Activated CD8-positive, alpha-beta memory T cell treated with anti-CD3 and anti-CD28 coated beads, Interleukin-2, amount 50 U/mL, for 48 hours (primary cell): ENCODE measurements around the gene DENND4C.
"Not testable (repeated sequence)": the region's sequence is repeated elsewhere in the genome, so short reads cannot be mapped to it uniquely, and the experiment has no call there.

ENCODE experiments used
- DNase-seq: peaks from one replicate; pipeline ENCODE4 v3.0.0-alpha.2; 2020

Gene DENND4C

DNA sequence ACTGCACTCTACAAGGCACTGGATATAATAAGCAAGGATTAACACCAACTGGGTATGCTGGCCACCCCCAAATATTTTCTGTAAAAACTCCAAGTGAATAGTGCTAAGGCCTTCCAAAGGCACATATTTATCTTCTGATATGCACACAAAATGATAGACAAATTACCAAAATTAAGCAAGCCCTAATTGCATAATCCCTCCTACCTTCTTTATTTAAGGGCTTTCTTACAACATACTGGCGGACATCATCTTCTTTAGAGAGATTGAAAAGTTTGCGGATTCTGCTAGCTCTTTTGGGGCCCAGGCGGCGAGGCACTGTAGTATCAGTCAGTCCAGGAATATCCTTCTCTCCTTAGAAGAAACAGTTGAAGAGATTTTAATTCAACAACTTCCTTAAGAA, 147.7 kb downstream of the DENND4C start:
- DNase-seq = no peak

DNA sequence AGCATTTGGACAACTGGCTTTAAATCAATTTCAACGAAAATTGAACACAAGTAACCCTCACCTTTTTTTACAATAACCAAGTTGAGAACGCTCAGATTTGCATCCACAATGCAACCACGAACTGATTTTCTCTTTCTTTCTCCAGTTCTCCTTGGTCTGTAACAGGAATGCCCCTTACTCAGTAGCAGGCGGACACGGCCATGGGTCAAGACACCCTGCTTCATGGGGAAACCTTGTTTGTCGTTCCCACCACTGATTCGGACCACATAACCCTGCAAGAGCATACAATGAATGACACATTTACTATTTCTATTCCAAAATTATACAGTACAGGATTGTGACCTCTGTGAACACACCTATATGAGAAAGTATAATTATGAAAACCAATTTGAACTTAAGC, 148.2 kb downstream of the DENND4C start:
- peak; percentile 63 for DNase-seq

DNA sequence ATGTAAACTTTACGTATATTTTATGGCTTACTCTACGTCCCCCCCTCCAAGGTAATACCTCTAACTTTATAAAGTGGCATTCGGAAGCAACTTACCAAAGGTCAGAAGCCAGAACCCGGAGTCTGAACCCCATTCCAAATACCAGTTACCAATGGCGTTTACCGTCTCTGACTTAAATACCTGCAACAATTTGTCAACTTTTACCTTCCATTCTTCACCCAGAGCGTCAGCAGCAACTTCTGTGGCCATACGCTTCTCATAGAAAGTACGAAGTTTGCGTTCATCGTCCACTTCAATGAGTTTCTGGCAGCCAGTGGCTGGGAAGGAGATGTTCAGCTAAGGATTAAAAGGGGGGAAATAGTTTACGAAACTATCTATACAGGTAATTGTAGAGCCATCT, 148.8 kb downstream of the DENND4C start:
- DNase-seq = peak; percentile 54

DNA sequence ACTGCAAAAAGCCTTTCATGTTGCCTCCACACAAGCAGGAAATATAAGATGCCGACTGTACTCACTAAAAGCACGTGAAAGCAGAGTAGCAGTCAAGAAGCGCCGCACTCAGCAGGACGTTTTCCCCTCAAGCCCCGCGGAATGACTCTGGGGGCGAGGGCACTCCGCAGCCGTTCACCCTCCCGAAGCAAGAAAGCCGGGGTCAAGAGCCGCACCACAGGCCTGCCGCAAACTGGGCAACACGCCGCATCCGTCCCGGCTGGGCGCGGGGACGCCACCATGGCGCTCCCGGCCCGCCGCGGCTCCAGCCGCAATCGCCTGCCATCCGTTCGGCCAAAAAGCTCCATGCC, 149.2 kb downstream of the DENND4C start:
- DNase-seq = no peak

DNA sequence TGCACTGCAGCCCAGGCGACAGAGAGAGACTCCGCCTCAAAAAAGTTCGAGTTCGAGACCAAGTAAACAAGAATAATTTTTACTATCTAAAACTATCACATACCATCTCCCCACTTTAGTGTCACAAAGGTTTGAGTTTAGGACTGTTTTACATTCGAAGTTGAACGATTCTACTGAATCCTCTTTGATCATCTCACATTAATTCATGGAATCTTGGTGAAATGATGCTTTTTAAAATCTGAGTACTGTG, 150.3 kb downstream of the DENND4C start:
- no peak for DNase-seq

DNA sequence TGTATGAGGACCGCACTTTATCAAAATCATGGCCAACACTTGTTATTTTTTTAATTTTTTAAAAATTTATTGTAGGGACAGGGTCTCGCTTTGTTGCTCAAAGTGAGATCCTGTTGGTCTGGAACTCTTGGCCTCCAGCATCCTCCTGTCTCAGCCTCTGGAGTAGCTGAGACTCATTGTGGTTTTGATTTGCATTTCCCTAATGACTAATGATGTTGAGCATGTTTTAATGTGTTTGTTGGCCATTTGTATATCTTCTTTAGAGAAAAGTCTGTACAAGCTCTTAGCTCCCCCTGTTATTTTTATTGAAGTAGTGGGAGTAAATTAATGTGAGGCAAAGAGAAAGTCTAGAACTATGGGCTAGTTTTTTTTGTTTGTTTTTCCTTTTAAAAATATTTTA, 151.2 kb downstream of the DENND4C start:
- DNase-seq = no peak

DNA sequence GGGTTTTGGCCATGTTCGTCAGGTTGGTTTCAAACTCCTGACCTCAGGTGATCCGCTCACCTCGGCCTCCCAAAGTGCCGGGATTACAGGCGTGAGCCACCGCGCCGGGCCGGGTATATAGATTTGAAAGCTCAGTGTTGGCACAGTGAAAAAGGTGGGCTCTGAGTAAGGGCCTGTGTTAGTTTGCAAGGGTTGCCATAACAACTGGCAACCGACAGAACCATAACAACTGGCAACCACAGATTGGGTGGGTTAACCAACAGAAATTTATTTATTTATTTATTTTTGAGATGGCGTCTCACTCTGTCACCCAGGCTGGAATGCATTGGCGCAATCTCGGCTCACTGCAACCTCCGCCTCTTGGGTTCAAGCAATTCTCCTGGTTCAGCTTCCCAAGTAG, 154.7 kb downstream of the DENND4C start:
- not testable (repeated sequence) for DNase-seq

DNA sequence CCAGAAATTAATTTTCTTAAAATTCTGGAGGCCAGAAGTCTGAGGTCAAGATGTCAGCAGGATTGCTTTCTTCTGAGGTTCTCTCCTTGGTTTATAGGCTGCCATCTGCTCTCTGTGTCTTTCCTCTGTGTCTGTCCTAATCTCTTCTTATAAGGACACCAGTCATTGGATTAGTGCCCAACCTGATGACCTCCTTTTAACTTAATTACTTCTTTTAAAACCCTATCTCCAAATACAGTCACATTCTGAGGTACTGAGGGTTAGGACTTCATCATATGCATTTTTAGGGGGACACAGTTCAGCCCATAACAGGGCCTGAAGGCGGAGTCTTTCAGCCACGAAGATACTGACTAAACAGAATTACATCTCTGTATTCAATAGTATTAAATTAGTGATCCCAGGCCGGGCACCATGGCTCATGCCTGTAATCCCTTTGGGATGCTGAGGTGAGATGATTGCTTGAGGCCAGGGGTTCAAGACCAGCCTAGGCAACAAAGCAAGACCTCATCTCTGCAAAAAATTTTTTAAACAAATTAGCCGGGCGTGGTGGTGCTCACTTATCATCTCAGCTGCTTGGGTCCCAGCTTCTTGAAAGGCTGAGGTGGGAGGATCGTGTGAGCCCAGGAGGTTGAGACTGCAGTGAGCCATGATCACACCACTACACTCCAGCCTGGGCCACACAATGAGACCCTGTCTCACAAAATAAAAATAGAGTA, 155.5 kb downstream of the DENND4C start:
- no peak for DNase-seq

DNA sequence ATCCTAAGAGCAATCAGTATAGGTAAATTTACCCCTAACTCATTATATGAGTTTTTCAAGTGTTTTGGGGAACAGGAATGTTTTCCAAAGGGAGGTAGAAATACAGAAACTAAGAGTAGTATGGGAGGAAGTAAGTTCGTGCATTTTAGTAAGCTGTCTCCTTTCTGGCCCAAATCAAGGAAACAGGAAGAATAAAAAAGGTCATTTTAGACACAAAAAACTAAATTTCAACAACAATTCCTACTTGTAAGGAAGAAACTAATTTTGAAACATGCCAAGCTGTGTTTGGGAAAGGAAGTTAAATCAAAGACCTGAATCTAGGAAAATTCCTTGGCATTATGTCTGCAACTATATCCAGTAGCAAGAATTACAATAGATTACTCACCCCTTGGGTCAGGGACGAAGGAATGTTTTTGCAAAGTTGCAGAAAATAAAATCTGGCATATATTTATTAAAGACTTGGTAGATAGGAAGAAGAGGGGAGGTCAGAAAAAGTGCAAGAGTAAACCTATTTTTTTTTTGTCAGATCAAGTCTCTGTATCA, 156.1 kb downstream of the DENND4C start:
- DNase-seq = no peak

DNA sequence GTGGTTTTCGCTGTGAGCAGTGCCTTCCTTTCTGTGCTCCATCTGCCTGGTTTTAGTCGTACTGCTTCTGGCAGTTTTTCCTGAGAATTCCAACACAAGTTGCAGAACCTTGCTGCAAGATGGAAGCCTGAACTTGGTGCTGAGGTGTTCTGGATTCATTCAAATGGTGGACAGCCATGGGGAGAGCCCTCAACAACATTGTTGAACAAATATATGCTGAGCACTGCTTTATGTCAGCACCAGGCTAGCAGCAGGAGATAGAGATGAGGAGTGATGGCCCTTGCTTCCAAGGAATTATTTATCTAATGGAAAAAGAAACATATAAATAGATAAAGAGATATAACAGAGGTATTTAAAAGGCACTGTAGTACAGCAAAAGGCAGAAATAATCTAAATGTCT, 156.8 kb downstream of the DENND4C start:
- no peak for DNase-seq

DNA sequence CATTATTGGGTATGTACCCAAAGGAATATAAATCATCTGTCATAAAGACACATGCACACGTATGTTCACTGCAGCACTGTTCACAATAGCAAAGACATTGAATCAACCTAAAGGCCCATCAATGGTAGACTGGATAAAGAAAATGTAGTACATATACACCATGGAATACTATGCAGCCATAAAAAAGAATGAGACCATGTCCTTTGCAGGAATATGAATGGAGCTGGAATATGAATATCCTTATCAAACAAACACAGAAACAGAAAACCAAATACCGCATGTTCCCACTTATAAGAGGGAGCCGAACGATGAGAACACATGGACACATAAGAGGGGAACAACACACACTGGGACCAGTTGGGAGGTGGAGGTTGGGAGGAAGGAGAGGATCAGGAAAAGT, 159.0 kb downstream of the DENND4C start:
- not testable (repeated sequence) for DNase-seq

DNA sequence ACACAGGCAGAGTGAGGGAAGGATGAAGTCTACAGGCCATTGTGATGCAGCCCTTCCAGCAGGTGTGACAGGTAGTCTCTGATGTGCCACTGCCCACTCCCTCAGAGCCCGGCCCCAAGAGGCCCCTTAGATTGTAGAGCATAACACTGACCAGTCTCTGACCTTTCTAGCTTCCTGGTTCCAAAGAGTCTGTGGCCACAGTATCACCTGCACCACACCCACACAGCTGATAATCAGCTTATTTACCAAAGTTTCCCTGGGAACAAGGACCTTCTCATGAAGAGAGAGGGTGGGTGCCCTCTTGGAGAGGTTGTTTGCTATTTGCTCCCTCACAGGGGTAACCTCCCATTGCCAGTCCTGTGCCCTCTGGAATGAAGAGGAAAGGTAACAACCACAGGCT, 167.4 kb downstream of the DENND4C start:
- no peak for DNase-seq

DNA sequence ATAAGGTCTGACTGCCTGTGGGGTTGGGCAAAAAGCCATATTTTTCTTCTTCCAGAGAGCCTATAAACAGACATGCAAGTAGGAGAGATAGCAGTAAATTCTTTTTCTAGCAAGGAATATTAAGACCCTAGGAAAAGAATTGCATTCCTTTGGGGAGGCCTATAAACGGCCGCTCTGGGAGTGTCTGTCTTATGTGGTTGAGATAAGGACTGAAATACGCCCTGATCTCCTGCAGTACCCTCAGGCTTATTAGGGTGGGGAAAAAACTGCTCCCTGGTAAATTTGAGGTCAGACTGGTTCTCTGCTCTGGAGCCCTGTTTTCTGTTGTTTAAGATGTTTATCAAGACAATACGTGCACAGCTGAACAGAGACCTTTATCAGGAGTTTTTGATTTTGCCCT, 172.7 kb downstream of the DENND4C start:
- not testable (repeated sequence) for DNase-seq

DNA sequence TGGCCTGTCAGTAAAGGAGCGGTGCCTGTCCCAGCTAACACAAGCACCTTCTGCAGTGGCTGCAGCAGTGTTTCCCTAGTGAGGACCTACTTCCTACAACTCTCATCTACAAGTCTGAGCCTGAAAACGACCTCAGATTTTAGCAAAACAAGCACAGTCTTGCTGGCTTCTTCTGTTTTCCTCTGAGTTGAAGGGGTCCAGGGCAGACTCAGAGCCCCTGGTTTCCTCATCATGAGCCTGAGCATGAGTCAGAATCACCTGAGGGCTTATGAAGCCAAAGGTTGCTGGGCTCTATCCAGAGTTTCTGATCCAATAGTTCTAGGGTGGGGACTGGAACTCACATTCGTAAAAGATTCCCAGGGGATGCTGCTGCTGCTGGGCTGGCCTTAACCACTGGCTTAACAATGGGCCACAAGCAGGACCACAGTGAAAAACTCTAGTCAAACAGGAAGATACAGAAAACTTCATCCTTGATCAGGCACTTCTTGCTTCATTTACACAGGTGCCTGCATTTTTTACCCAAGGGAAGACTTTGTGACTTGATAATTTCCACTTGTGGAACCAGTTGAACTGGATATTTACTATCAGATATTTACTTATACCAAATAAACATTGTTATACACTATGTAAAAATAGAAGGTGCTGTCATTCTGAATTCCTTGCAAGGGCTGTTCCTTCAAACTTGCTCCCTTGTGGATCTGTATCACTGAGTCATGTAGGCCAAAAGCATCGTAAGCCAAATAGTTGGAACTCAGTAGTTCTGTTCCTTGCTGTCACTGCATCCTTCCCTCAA, 174.0 kb downstream of the DENND4C start:
- DNase-seq = no peak

DNA sequence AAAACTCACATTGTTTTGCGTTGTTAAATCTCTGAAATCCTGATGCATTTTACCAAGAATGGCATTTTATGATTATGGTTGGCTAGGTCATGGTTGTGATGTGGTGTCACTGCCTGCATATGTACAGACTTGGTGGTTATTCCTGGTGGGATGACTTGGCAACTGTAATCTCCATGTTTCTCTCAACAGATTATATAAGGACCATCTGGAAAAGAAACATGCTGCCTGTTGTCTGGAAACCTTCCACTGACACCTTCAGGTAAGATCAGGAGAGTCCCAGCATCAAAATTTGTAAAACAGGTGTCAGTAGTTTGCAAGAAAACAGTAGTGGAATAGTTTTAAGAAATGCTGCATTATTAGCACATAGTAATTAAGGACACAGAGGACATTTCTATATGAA, 175.3 kb downstream of the DENND4C start:
- DNase-seq = no peak

DNA sequence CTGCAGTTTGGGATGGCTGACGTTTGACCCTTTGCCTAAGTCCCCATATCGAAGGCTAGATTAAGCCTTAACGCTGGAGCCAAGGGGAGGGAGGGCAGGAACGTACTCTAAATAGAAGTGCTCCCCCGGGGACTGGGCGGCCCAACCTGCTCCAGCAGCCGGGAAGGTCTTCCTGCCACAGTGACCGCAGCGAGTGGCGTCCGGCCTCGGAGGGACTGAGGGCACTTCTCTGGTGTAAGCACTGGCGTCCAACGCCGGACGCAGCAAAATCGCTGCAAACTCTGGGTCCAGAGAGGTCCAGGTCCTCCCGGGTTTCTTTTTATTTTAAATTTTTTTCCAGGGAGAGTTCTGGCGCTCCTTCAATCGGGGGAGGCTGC, 177.8 kb downstream of the DENND4C start:
- DNase-seq = peak; percentile 57

DNA sequence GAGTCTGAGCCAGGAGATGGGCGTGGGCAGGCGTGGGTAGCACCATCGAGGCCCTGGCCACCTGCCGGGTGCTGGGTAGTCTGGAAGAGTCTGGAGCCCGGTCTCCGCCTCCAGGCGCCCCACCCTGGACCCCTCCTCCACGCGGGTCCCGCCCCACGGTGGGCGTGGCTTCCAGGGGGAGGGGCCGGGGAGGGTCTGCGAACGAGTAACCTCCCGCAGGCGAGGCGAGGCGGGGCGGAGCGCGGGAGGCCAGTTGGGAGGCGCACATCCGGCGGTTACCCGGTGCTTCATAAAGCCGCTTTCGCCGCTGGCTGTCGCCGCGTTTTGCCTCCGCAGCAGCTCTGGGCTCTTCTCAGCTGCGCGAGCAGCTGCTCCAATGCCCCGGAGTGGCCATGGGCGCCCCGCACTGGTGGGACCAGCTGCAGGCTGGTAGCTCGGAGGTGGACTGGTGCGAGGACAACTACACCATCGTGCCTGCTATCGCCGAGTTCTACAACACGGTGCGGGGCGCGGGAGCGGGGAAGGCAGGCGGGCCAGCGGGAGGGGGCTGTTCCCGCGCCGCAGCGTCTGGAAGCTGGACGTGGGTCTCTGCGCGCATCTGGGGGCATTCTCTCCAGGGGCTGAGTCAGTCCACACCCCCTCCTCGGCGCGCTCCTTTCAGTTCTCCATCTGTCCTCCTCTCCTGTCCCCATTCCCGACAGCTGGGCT, 178.4 kb downstream of the DENND4C start, which contains the start of gene ACER2:
Gene ACER2, plus strand, starts transcription at position 317 of the 708 bp plus-strand sequence. Its CDS starts 76 bp downstream, at position 393.
- DNase-seq = peak; percentile 98

DNA sequence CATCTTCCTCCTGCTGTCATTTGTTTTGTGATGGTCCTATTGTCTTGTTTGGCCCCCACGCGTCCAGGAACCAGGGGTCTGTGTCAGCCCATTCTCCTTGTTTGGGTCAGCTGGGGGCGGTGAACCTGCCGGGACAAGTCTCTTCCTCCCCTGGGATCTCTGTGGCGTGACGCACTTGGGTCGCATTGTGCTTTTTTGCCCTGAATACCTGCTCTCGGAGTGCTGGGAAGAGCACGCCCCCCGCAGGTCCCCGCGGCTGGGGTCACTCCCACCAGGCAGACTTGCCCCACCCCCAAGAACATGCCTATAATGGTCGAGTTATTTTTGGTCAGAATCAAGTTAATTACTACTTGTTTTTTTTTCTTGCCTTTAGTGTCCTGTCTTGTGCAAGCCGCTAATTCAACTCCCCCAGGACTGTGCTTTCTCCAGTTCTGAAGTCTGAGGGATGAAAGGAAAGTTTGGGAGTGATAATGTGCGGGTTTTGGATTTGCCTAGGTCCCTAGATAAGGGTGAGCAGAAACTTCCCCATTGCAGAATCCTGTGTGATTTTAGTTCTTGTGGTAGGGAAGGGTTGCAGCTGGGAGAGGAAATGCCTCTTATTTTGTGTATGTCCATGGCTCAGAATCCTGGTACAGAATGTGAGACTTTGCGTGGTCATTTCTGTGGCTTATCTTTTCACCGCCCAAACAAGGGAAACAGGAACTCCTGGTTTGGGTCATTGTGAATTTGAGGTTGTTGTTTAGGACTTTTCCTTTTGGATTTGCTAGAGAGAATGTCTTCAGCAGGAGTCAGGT, 179.1 kb downstream of the DENND4C start:
- peak; percentile 60 for DNase-seq

DNA sequence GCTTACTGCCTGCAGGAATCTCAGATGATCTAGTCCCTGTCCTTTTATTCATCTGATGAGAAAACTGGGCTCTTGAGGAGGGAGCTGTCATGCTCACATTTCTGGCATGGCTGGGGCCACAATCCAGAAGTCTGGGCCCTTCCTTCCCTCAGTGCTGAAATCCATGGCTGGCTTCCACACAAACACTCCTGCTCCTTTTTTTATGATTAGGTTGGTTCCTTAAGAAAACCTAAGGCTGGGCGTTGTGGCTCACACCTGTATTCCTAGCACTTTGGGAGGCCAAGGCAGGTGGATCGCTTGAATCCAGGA, 179.7 kb downstream of the DENND4C start:
- no peak for DNase-seq

DNA sequence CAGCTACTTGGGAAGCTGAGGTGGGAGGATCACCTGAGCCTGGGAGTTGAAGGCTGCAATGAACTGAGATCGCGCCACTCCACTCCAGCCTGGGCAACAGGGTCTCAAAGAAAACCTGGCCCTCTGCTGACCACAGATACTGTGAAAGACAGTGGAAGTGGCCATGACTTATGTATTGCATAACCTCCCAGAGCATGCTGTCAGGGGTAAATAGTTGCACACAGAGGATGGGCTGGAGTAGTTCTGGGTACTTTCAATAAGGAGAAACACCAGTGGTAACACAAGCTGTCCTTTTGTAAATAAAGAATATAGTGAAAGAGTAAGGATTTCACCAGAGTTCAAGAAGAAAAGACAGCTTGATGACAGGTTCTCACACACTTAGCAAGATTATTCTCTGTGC, 180.1 kb downstream of the DENND4C start:
- DNase-seq = no peak

DNA sequence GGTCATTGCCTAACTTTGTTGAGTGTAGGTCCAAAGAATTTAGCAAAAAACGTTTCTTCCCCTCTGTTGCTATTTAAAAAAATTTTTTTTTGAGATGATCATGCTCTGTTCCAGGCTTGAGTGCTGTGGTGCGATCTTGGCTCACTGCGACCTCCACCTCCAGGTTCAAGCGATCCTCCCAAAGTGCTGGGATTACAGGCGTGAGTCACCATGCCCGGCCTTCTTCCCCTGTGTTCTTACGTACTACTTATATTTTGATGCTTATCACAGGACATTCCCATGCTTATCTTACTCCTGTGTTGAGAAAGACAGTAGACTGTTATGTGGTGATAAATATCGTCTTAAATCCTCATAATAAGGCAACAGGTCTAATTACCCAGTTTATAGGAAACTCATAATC, 180.8 kb downstream of the DENND4C start:
- DNase-seq = no peak

DNA sequence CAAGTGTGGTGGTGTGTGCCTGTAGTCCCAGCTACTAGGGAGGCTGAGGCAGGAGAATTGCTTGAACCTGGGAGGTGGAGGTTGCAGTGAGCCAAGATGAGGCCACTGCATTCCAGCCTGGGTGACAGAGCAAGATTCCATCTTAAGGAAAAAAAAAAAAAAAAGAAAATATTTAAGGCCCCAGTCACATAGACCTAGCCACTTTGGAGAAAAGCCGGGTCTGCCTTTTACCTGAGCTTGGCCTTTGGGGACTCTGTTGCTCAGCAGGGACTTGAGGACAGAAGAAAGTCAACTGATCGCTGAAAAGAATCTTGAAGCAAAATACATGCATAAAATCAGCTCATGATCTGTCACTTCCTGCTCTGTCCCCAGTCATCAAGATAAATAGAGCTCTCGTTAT, 183.0 kb downstream of the DENND4C start:
- DNase-seq = not testable (repeated sequence)

DNA sequence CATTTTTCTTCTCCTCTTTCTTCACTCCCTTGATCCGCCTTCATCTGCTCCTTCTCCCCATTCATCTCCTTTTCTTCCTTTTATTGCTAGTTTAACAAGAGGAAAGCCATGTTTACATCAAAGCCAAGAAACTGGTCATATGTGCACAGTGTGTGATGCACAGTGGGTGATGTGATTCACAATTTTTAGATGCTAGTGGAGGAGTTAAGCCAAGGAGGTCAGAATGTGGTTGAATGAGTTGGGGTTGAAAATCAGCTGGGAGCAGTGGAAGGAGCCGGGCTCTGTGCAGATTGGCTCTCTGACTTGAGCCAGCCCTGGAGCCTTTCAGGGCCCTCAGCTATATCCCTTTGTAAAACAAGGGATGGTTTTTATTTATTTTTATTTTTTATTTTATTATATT, 185.7 kb downstream of the DENND4C start:
- no peak for DNase-seq
